Measurements from ENCODE around the gene IRF6. TPM values are rescaled to one million over a fixed set of nuclear protein-coding genes. Genes with fewer than 3 reads are reported as not detected.
"Not testable (repeated sequence)": the region's sequence is repeated elsewhere in the genome, so short reads cannot be mapped to it uniquely, and the experiment has no call there.

Gene IRF6
- total RNA-seq, 1 donor from 2014 or later, result 0.05 TPM

- Mint-ChIP-seq H3K9me3 (no peaks in the 10 kb centered on the region), H3K4me1 (peaks cover 4% of the 10 kb centered on the region), H3K4me3 (no peak overlapping the region), H3K27ac (ENCODE audit: unreplicated experiment) (no peak overlapping the region), H3K36me3 (ENCODE audit: low read depth) (no peaks in the 10 kb centered on the region), H3K27me3 (ENCODE audit: low read depth) (peaks cover 90% of the 10 kb centered on the region)
- TF ChIP-seq CTCF (conservative IDR thresholded peaks at IDR 0.05), result no peak
- DNase-seq (ENCODE audit: low read depth, low spot score), result no peak
These were observed 4.7 kb downstream of the IRF6 start for GRCh38 chr1:209800984-209801834.

GRCh38 chr1:209797978-209798639 lies 7.8 kb downstream of the IRF6 start:
- DNase-seq (ENCODE audit: low read depth, low spot score), result no peak
- no peak overlapping the region for H3K27ac Mint-ChIP-seq (ENCODE audit: unreplicated experiment)
- no peaks in the 10 kb centered on the region for H3K36me3 Mint-ChIP-seq (ENCODE audit: low read depth)

GRCh38 chr1:209793711-209794110 lies 12.2 kb downstream of the IRF6 start:
- peaks cover 95% of the 10 kb centered on the region for H3K27me3 Mint-ChIP-seq (ENCODE audit: low read depth)
- not testable (repeated sequence) for H3K36me3 Mint-ChIP-seq (ENCODE audit: low read depth); H3K4me1 Mint-ChIP-seq; H3K27ac Mint-ChIP-seq (ENCODE audit: unreplicated experiment); DNase-seq (ENCODE audit: low read depth, low spot score); H3K9me3 Mint-ChIP-seq; H3K4me3 Mint-ChIP-seq

More at GRCh38 chr1:209797978-209798639, 7.8 kb downstream of the IRF6 start:
- Mint-ChIP-seq H3K4me3 (no peak overlapping the region), H3K9me3 (no peaks in the 10 kb centered on the region), H3K27me3 (ENCODE audit: low read depth) (peaks cover 91% of the 10 kb centered on the region), H3K4me1 (no peaks in the 10 kb centered on the region)
- TF ChIP-seq CTCF (conservative IDR thresholded peaks at IDR 0.05), result no peak

- Mint-ChIP-seq H3K27ac (ENCODE audit: unreplicated experiment) (no peak overlapping the region), H3K4me3 (no peak overlapping the region), H3K36me3 (ENCODE audit: low read depth) (no peaks in the 10 kb centered on the region), H3K27me3 (ENCODE audit: low read depth) (peaks cover 100% of the 10 kb centered on the region), H3K9me3 (no peaks in the 10 kb centered on the region), H3K4me1 (no peaks in the 10 kb centered on the region)
- no peak for DNase-seq (ENCODE audit: low read depth, low spot score)
- TF ChIP-seq CTCF (conservative IDR thresholded peaks at IDR 0.05), result no peak
These were observed 14.0 kb downstream of the IRF6 start for GRCh38 chr1:209791920-209792319.

- DNase-seq (ENCODE audit: low read depth, low spot score), result no peak
- peaks cover under 1% of the 10 kb centered on the region for H3K9me3 Mint-ChIP-seq
- H3K4me1 Mint-ChIP-seq, result no peaks in the 10 kb centered on the region
- H3K27ac Mint-ChIP-seq (ENCODE audit: unreplicated experiment), result no peak overlapping the region
- H3K36me3 Mint-ChIP-seq (ENCODE audit: low read depth), result no peaks in the 10 kb centered on the region
- H3K4me3 Mint-ChIP-seq, result no peak overlapping the region
- no peak for TF ChIP-seq CTCF (conservative IDR thresholded peaks at IDR 0.05)
- H3K27me3 Mint-ChIP-seq (ENCODE audit: low read depth), result peaks cover 100% of the 10 kb centered on the region
These were observed 15.4 kb downstream of the IRF6 start for GRCh38 chr1:209790286-209791193.
